Left lung (tissue), 10 donors: Measurements from ENCODE around the gene ADCY10. TPM values are rescaled to one million over a fixed set of nuclear protein-coding genes. Genes with fewer than 3 reads are reported as not detected.
A peak's percentile ranks its signal among the peaks of the same experiment; 100 is the strongest.

Experiments used
- ATAC-seq: fragments of 200-7000 bp; cut with Tn5 transposase; one replicate; pipeline ENCODE4 v1.9.1; 2020; ENCODE audit warnings: moderate library complexity
- DNase-seq, 4 donors: peaks; one replicate each; pipeline ENCODE4 v3.0.0-alpha.2; 2013 to 2020
- H3K27ac ChIP-seq, 2 donors: fragments of 200-600 bp; sonication (generic) in 1 of 2; one replicate each; pipeline versions ENCODE4 v1.5.0 to v1.8.0; 2020 to 2021
- H3K27me3 ChIP-seq, 2 donors: fragments of 200-600 bp; sonication (generic) in 1 of 2; one replicate each; pipeline versions ENCODE4 v1.5.0 to v1.8.0; 2020 to 2021
- H3K36me3 ChIP-seq, 2 donors: fragments of 200-600 bp; sonication (generic) in 1 of 2; one replicate each; pipeline versions ENCODE4 v1.5.0 to v1.8.0; 2020 to 2021
- H3K4me1 ChIP-seq, 2 donors: fragments of 200-600 bp; one replicate each; pipeline ENCODE4 v1.8.0; 2021
- H3K4me3 ChIP-seq, 2 donors: fragments of 200-600 bp; sonication (generic) in 1 of 2; one replicate each; pipeline versions ENCODE4 v1.5.0 to v1.8.0; 2020 to 2021; ENCODE audit warnings: mild to moderate bottlenecking in 1 of 2
- H3K9me3 ChIP-seq, 2 donors: fragments of 200-600 bp; sonication (generic) in 1 of 2; one replicate each; pipeline versions ENCODE4 v1.5.0 to v1.8.0; 2020 to 2021
- CTCF ChIP-seq, 2 donors: fragments of 200-600 bp; sonication (generic) in 1 of 2; IDR thresholded peaks; one replicate each; pipeline versions ENCODE4 v1.5.0 to v1.8.0; 2021; ENCODE audit warnings: antibody characterized with exemption in 2 of 2
- intact Hi-C, 2 donors: fragments of 100-400 bp; cut with DNase I; formaldehyde crosslinking; loops; one replicate each; pipeline versions ENCODE4 v1.11.2 to v1.14.2; 2022
- polyA plus RNA-seq, 6 donors: library from polyadenylated mRNA; unstranded; fragments of 120-200 nt; gene quantifications; one replicate each; pipeline ENCODE4 v1.2.1, GENCODE V29; 2013; ENCODE audit not compliant: insufficient read length in 6 of 6
- total RNA-seq, 2 donors: library from RNA; stranded (reverse); fragmentation: NEBNext Ultra II Directional; extraction: Animal tissue kit (Norgen Biotek cat#: 25700); gene quantifications; one replicate each; pipeline ENCODE4 v1.2.1, GENCODE V29; 2021
- donor health status: DM: no; HTN: yes; CAD: no.
- donor health status: DM: no; HTN: no; CAD: no.

The ADCY10 gene
- total and polyA plus RNA-seq, 8 donors = 0.11 to 0.37 (median 0.21) TPM; not detected in 1

DNA sequence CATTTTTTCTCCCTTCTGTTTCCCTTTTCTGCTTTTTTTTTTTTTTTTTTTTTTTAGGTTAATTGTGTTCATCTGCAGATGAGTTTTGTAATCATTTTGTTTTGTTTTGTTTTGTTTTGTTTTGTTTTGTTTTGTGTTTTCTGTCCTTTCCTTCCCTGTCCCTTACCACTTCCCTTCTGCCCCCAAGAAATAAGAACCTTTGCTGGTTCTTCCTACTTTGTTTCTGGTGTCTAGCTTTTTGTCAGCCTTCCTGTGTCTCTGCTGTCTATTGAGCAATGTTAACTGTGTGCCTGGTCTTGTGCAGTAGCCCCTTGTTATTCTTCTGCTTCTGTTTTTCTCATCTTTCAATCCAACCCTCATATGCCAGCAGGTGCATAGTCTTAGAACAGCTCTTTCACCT lies 146.2 kb downstream of the ADCY10 start:
- no peak overlapping the region for H3K4me3 ChIP-seq
- intact Hi-C loops = no loop called here
- peak; percentile 51 for ATAC-seq

GRCh38 chr1:167766538-167766937 lies 147.4 kb downstream of the ADCY10 start:
- no peak overlapping the region for H3K27ac ChIP-seq
- no peak overlapping the region for H3K4me3 ChIP-seq
- intact Hi-C loops = no loop called here
- DNase-seq (no peak), ATAC-seq (no peak)
- no peak for TF ChIP-seq CTCF (IDR thresholded peaks at IDR 0.05)
- H3K9me3 ChIP-seq = no peaks in the 10 kb centered on the region
- peaks cover 5 to 21% of the 10 kb centered on the region in 2 donors for H3K4me1 ChIP-seq
- H3K36me3 ChIP-seq = peaks cover 0 to 10% of the 10 kb centered on the region in 2 donors
- H3K27me3 ChIP-seq = no peaks in the 10 kb centered on the region

More for the DNA sequence above, 146.2 kb downstream of the ADCY10 start:
- Histone ChIP-seq H3K36me3 (peaks cover 0 to 21% of the 10 kb centered on the region in 2 donors), H3K4me1 (peaks cover 5 to 19% of the 10 kb centered on the region in 2 donors), H3K27ac (peak overlapping the region in 1 of 2 donors; percentile 69), H3K27me3 (no peaks in the 10 kb centered on the region), H3K9me3 (no peaks in the 10 kb centered on the region)
- TF ChIP-seq CTCF (IDR thresholded peaks at IDR 0.05) = no peak
- no peak for DNase-seq

DNA sequence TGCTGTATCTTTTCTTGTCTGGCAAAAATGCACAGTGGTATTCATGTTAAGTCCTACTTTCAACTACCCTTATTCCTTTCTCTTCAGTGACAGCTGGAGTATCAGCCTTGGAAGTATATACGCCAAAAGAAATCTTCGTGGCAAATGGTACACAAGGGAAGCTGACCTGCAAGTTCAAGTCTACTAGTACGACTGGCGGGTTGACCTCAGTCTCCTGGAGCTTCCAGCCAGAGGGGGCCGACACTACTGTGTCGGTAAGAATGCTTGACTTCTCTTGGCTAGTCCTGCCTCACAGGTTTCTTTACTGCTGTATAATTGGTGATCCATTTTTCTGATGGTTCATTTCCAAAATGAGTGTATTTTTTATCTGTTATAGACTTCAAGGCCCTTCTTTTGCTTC lies 148.4 kb downstream of the ADCY10 start:
- ATAC-seq = no peak
- Histone ChIP-seq H3K4me3 (no peak overlapping the region), H3K9me3 (no peaks in the 10 kb centered on the region), H3K4me1 (peaks cover 5 to 21% of the 10 kb centered on the region in 2 donors), H3K36me3 (peaks cover 0 to 8% of the 10 kb centered on the region in 2 donors), H3K27ac (no peak overlapping the region), H3K27me3 (no peaks in the 10 kb centered on the region)
- DNase-seq = no peak
- intact Hi-C loops = no loop called here
- no peak for TF ChIP-seq CTCF (IDR thresholded peaks at IDR 0.05)

- Histone ChIP-seq H3K27ac (no peak overlapping the region), H3K4me1 (peaks cover 5 to 21% of the 10 kb centered on the region in 2 donors), H3K36me3 (peaks cover 0 to 8% of the 10 kb centered on the region in 2 donors), H3K9me3 (no peaks in the 10 kb centered on the region), H3K27me3 (no peaks in the 10 kb centered on the region), H3K4me3 (no peak overlapping the region)
- intact Hi-C loops = no loop called here
- no peak for ATAC-seq
- TF ChIP-seq CTCF (IDR thresholded peaks at IDR 0.05) = no peak
- DNase-seq = no peak
These were observed 149.2 kb downstream of the ADCY10 start for GRCh38 chr1:167764458-167765330.

DNA sequence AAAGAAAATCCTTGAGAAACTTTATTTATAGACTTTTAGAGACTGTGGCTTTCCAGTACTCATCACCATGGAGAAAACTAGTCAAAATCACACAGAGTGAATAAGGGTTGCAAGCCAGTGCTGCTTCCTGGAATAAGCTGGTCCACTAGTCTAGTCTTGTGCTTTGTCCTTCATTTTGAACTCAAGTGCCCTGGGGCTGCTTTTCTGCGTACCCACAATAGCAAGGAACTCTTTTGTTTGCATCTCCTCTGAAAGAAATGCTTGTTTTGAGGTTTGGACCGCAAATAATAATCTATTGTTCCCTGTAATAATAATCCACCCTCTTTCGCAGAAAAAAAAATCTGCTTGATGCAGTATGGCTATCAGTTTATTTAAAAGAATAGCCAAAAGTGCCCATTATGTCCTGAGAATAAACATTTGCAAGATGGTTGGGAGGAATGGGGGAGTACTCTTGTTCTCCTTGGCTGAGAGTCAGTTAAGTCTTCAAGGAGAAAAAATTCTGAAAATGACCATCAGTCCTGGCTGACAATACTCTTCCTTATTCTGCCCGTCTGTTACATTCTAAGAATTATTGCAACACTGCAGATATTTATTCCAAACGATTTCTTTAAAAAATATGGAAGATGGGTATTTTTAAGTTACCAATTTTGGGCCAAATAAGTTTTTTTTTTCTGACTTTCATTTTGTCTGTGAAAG lies 150.3 kb downstream of the ADCY10 start:
- Histone ChIP-seq H3K27me3 (no peaks in the 10 kb centered on the region), H3K27ac (no peak overlapping the region), H3K9me3 (no peaks in the 10 kb centered on the region), H3K36me3 (no peaks in the 10 kb centered on the region), H3K4me3 (no peak overlapping the region), H3K4me1 (peaks cover 5 to 21% of the 10 kb centered on the region in 2 donors)
- DNase-seq (no peak), ATAC-seq (peak; percentile 60)
- intact Hi-C loops = no loop called here
- no peak for TF ChIP-seq CTCF (IDR thresholded peaks at IDR 0.05)
